SKM-1 (cell line): ENCODE results near the gene SIRPA.

Source experiments
- DNase-seq: peaks from one replicate; lab custom pipeline; 2025; ENCODE audit not compliant: unreplicated experiment; lab: John Stamatoyannopoulos, UW

Gene SIRPA

DNA sequence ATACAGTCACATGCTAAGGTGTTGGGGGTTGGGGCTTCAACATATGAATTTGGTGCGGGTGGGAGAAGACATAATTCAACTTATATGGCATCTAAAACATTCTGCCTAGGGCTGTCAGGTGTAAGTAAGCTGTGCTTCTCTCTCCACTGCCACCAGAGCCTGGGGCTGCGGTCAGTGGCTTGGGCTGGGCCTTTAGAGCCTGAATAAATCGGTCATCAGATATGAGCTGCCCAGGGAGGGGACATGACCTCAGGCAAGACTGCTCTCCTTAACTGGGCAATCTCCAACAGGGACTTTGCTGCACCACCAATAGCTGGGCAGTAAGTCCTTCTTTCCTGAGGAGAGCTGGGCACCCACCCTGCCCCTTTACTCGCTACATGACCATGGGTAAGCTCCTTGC, 24.9 kb upstream of the SIRPA start:
- no peak for DNase-seq

GRCh38 chr20:1870792-1871550, 24.2 kb upstream of the SIRPA start:
- peak; percentile 29 for DNase-seq

GRCh38 chr20:1871807-1872458, 23.3 kb upstream of the SIRPA start:
- no peak for DNase-seq

DNA sequence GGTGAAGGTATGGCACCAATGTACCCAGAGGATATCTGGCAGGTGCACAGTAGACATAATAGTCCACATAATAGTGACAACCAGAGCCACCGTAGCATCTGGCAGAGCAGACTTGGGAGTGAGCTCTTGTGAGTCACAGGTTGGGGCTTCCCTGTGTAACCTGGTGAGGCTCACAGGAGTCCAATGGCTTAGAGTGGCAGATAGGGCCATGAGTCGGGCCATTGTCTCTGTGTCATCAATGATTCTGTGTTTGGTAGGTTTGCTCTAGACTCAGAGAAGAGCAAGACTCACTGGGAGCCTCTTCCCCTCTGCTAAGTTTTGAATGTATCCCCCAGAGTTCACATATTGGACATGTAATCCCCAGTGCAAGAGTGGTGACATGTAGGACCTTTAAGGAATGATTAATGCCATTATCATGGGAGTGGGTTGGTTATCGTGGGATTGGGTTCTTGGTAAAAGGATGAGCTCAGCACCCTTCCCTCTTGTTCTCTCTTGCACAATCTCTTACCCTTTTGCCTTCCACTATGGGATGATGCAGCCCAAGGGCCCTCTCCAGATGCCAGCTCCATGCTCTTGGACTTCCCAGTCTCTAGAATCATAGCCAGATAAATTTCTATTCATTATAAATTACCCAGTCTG, 22.6 kb upstream of the SIRPA start:
- DNase-seq: no peak

DNA sequence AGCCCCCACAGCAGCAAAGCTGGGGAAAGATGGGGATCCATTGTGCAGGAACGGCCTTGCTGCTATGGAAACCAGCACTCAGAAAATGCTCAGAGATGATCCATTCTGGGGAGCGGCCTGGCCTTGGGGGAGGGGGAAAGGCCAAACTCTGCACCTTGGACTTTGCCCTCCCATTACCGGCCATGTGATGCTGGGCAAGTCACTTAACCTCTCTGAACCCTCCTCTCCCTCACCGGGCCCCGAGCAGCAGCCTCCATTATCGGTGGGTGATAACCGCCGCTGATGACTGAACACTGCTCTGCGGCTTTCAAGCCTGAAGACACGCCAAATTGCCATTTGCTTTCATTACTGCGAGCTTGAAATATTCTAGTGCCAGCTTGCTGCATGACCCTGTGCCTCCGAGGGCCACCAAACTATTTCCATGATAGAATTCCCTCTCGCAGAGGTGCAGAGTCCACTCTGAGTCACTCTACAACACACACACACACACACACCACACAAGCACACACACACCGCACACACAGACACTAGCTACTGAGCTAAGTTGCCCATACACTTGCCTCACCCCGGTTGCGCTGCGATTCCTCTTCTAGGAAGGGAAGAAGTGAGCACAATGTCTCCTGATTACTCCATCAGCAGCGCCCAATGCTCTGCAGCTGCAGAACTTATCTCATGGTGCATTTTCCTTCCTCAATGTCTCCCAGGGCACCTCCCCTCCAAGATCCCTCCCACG, 20.6 kb upstream of the SIRPA start:
- DNase-seq: peak; percentile 35

DNA sequence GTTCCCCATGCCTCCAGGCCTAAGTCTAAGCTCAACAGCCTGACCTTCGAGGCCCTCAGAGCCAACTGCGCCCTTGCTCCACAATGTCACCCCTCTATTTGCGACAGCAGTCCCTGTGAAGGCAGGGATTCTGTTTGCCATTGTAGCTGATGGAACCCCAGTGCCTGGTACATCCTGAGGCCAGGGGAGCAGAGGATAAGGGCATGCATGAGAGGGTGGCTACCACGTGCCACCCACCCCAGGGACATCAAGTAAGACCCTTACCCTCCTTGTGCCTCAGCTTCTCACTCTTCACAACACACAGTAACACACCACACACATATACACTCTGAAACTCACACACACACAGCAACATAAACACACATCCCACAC, 20.0 kb upstream of the SIRPA start:
- DNase-seq: no peak

GRCh38 chr20:1875762-1876161, 19.4 kb upstream of the SIRPA start:
- no peak for DNase-seq

- DNase-seq: no peak
Observed at GRCh38 chr20:1876217-1876921, 18.8 kb upstream of the SIRPA start.

DNA sequence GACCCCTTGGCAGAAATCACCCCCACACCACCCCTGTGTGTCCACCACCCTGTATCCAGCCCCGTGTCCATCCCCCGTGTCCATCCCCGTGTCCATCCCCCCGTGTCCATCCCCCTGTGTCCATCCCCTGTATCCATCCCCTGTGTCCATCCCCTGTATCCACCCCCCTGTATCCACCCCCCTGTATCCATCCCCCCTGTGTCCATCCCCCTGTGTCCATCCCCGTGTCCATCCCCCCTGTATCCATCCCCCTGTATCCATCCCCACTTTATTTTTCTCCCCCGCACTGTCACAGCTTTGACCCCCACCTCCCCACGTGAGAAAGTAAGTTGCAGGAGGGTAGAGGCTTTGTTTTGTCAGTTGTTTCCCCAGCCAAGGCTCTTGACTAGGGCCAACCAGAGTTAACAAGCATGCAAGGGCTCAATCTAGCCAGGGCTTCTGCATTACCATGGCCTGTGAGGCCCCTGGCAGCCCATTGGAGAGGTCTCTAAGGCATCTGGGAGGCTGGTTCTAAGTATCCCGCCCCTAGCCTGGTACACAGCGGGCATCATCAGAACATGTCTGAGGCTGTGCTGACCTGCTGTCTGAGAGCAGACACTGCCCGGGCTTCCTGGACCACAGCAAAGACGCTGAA, 18.1 kb upstream of the SIRPA start:
- no peak for DNase-seq

DNA sequence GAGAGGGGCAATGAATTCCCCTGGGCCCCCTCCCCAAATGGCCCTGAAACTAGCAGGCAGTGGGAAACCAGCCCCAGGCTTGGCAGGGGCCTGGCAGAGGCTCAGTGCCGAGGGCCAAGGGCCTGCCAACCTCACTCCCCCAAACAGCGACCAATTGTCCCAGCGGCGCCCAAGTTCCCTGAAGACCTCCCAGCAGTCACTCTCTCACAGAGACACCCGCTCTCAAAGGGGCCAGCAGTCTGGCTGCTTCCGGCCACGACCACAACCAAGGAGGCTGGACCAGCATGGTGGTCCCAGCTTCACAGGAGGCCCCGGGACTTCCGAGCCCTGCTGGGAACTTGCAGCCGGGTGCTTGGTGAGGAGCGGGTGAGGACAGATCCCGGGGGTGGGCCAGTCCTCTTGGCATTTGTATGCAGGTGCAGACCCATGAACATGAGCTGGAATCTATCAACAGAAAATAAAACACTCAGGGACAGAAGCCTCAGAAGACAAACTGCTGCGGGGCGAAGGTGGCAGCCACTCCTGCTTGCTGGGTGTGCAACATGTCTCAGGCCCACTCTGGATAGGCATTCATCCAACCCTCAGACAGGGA, 17.5 kb upstream of the SIRPA start:
- no peak for DNase-seq

DNA sequence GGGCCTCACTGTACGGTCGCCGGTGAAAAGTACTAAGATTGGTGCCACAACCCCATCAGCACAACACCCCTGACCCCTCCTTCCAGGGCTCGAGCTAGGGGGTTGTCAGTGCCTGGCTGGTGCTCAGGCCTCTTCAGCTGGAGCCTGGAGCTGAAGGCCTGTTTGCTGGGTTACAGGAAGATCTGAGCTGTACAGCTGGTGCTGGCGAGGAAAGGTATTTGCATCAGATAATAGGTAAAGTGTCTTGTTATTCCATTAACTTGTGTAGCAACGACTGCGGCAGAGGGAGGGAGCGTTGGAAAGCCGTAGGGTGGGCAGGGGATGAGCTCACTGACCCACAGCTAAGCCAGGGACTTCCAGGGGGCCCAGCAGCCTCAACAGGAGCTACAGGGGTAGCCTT, 15.8 kb upstream of the SIRPA start:
- no peak for DNase-seq

DNA sequence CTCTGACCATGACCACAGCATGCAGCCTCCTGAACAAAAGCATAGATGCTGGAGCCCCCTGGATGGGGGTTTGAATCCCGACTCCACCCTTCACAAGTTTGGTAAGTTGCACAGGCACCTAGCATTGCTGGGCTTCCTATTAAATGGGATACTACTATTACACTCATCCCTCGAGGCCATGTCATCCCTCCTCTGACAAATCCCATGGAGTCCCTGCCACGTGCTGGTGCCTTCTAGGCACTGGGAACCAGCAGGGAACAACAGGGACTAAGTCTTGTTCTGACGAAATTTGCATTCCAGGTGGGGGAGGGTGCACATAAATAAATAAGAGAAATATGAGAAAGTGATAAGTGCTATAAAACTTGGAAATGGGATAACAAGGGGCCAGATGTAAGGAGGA, 15.3 kb upstream of the SIRPA start:
- no peak for DNase-seq

DNA sequence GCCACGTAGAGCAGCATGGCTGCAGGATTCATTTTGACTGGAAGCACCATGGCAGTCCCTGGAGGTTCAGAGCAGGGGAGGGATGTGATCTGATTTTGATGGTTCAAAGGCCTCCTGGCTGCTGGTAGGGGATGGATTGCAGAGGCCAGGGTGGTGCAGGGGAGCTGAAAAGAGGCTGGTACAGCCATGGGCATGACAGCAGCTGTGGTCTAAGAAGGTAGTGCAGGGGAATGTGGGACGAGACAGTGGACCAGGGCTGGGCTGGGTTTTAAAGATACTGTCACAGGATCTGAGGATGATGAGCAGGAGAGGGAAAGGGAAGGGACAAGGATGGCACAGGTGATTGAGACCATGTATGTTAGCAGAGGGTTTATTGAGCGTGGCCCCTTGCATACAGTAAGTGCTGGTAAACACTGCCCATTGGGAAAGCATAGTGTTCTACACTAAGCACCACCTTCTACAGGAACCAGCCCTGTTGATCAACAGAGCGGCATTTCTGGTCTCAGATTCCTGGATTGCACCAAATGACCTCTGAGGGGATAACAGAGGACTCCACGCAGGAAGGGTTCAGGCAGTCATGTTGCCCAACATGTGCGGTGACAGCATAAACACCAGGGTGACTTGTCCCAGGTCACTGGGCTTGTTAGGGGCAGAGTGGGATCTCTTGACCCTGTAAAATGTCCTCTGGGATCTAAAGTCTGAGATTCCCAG, 14.5 kb upstream of the SIRPA start:
- no peak for DNase-seq

GRCh38 chr20:1881240-1881835, 13.9 kb upstream of the SIRPA start:
- no peak for DNase-seq

DNA sequence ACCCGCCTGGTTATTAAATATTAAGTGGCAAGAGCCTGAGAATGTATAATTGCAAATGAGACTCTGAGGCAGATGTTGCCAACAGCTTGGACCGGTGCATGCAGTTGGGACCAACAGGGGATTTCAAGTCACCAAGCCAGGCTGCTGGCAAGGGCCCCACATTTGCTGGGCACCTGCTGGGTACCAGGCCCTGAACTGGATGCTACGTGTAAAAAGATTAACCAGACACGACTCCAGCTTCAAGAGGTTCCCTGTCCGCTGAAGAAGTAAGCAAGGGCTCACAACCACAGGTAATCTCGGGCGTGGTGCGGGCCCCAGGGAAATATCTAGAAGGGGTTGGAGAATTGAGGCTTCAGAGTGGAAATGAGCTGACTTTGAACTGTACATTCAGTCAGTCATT, 13.2 kb upstream of the SIRPA start:
- DNase-seq: no peak

DNA sequence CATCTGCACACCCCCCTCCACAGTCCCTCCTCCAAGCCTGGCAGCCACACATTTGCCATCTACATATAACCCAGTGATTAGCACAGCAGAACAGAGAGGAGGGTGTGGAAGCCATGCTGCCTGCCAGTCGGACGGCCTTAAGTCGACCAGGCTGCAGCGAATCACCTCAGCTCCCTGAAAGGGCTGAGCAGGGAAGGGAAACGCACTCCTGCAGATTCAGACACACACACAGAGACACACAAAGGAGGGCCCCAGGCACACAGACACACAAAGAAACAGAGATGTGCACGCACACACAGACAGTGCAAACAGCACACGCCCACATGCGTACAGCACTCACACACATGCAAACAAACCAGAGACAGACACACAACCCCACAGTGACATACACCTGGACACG, 11.2 kb upstream of the SIRPA start:
- no peak for DNase-seq

DNA sequence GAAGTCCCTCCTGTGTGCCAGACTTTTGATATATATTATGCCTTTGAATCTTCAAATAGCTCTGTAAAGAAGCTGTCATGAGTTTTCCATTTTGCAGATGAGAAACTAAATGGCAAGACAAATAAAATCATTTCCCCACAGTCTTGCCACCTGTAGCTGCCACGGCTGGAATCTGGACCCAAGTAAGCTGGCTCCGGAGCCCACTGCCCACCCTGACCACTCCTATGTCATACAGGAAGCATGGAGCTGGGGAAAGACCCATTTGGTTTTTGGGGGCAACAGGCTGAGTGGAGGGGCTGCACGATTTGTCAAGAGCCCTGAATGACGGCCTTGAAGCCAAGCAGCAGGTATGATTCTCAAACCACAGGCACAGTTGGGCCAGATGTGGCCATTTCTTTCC, 10.0 kb upstream of the SIRPA start:
- no peak for DNase-seq

DNA sequence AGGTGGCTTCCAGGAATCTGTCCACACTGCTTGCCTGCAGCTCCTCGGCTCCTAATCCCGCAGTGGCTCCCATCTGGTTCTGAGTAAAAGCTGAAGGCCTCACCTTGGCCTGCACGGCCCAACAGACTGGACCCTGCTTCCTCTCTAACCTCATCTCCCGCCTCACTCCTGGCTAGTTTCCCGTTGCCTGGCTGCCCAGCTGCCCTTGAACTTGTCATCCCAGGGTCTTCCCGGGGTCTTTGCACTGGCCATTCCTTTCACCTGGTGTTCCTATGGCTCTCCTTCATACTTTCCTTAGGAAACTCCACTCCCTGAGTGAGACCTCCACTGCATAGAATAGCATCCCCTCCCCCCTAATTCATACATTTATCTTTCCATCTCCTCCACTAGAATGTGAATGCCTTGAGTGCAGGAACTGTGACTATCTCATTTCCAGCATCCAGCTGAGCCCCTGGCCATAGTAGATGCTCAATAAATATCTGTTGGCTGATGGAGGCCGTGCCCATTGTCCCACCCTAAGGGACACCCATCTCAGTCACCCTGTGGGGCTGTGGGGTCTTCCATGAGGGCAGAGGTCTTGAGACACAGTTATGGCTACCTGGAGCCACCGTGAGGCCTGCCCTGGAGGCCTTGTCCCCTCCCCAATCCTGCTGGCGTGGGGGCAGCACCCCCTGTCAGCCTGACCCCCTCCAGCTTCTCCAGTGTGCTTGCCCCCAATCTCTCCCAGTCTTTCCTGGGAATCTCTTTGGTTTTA, 9.1 kb upstream of the SIRPA start:
- DNase-seq: no peak

DNA sequence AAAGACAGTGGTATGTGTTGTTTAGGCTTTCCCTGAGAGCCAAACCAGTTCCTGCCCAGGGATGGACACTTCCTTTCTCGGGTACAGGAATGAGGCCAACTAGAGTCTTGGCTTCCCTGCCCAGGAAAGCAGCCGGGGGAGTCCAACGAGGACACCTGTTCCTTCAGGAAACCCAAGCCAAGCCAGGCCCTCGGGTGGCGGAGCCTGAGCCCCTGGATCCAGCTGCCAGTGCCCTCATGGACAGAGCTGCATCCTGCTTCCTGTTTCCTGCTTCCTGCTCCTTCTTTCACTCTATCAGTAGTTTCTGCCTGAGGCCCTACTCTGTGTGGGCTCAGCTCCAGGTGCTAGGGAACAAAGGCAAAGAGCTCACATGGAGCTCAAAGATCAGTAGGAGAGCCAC, 7.9 kb upstream of the SIRPA start:
- no peak for DNase-seq
